Measurements from ENCODE around the gene GGCX.

DNA sequence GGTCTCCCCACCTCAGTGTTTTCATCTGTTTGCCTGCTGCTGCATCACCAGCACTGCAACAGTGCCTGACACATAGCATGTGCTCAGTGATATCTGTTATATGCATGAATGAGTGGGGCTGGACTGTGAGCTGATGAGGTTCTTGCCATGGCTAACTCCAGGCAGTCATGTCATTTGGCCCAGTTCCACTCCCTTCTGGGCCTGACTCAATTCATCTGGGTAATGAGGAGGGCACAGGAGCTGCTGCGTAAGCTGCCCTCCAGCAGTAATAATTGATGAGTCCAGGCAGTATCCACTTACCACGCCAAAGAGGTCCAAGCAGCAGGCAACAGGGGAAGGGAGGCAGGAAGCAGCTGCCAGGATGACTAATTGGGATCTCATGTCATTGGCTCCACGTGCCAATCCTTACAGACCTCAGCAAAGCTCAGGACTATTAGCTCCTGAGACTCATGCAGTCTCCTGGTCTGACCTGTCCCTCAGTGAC is 56.5 kb downstream of the GGCX start:
- TF ChIP-seq CTCF (IDR thresholded peaks at IDR 0.05) (no peak), POLR2A (IDR thresholded peaks at IDR 0.05) (peak in 1 of 2 donors; percentile 51)

All from adrenal gland (tissue), 5 donors.